IMR-90 (cell line): ENCODE data around the gene MCM3AP. TPM values are rescaled to one million over a fixed set of nuclear protein-coding genes. Genes with fewer than 3 reads are reported as not detected.

Experiments
- ATAC-seq: fragments of 200-7000 bp; cut with Tn5 transposase; 2 replicates; pipeline ENCODE4 v1.9.1; 2020; ENCODE audit warnings: low read depth, mild to moderate bottlenecking, moderate library complexity
- BruUV-seq: library from RNA; stranded (reverse); fragments of 400-500 nt; replicated peaks from 2 replicates; lab custom pipeline; 2021; lab: Mats Ljungman, UMichigan
- CTCF ChIA-PET: fragments of 300-600 bp; formaldehyde crosslinking; extraction: SDS; loops from one replicate; lab custom pipeline; 2021; ENCODE audit warnings: antibody characterized with exemption; lab: Yijun Ruan, JAX
- POLR2A ChIA-PET: fragments of 300-600 bp; sonication (Branson Sonifier 250); formaldehyde crosslinking; loops from one replicate; lab custom pipeline; 2022; ENCODE audit warnings: antibody characterized with exemption; ENCODE audit not compliant: unreplicated experiment; lab: Charles Lee
- DNase-seq: peaks from one replicate; pipeline ENCODE4 v3.0.0; 2013
- H2AFZ ChIP-seq: replicated peaks from 2 replicates; pipeline ENCODE3; 2013; ENCODE audit warnings: low read length, mild to moderate bottlenecking; ENCODE audit not compliant: poor library complexity
- H2AK5ac ChIP-seq: 2 replicates; pipeline ENCODE4 v1.6.1; 2013; ENCODE audit warnings: low read depth, low read length, inconsistent platforms
- H2AK9ac ChIP-seq: replicated peaks from 2 replicates; pipeline ENCODE3; 2013; ENCODE audit warnings: mild to moderate bottlenecking, low read depth, low read length, moderate library complexity; ENCODE audit not compliant: poor library complexity
- H2BK120ac ChIP-seq: 2 replicates; pipeline ENCODE4 v1.6.1; 2013; ENCODE audit warnings: low read depth, low read length, inconsistent platforms
- H2BK15ac ChIP-seq: 3 replicates; pipeline ENCODE4 v1.6.1; 2013; ENCODE audit warnings: low read depth, low read length, inconsistent platforms
- H2BK20ac ChIP-seq: 2 replicates; pipeline ENCODE4 v1.6.1; 2013; ENCODE audit warnings: low read depth, mild to moderate bottlenecking, inconsistent platforms, low read length, moderate library complexity
- H2BK5ac ChIP-seq: 2 replicates; pipeline ENCODE4 v1.6.1; 2013; ENCODE audit warnings: mild to moderate bottlenecking, low read depth, low read length, inconsistent platforms; ENCODE audit not compliant: poor library complexity, severe bottlenecking
- H3K14ac ChIP-seq: replicated peaks from 2 replicates; pipeline ENCODE4 v1.6.1; 2013; ENCODE audit warnings: low read depth, low read length, inconsistent platforms
- H3K18ac ChIP-seq: 2 replicates; pipeline ENCODE4 v1.6.1; 2013; ENCODE audit warnings: low read depth, low read length, control low read depth
- H3K23ac ChIP-seq: 2 replicates; pipeline ENCODE4 v1.6.1; 2013; ENCODE audit warnings: low read depth, low read length, inconsistent platforms
- H3K27ac ChIP-seq: 2 replicates; pipeline ENCODE4 v1.5.1; 2013; ENCODE audit warnings: mild to moderate bottlenecking, control low read depth, low read length; ENCODE audit not compliant: insufficient read depth
- H3K27me3 ChIP-seq: 2 replicates; pipeline ENCODE4 v1.6.1; 2013; ENCODE audit warnings: low read length; ENCODE audit not compliant: control insufficient read depth, insufficient read depth
- H3K36me3 ChIP-seq: 2 replicates; pipeline ENCODE4 v1.6.1; 2013; ENCODE audit warnings: low read length, mixed read lengths; ENCODE audit not compliant: control insufficient read depth, insufficient read depth
- H3K4ac ChIP-seq: 2 replicates; pipeline ENCODE4 v1.6.1; 2013; ENCODE audit warnings: low read depth, low read length, inconsistent platforms
- H3K4me1 ChIP-seq: 2 replicates; pipeline ENCODE4 v1.6.1; 2013; ENCODE audit warnings: low read length, mixed read lengths; ENCODE audit not compliant: control insufficient read depth, insufficient read depth
- H3K4me2 ChIP-seq: 2 replicates; pipeline ENCODE4 v1.6.1; 2013; ENCODE audit warnings: low read depth, mild to moderate bottlenecking, control low read depth, low read length, moderate library complexity
- H3K4me3 ChIP-seq: 2 replicates; pipeline ENCODE4 v1.5.1; 2013; ENCODE audit warnings: low read depth, mild to moderate bottlenecking, control low read depth, low read length, moderate library complexity; ENCODE audit not compliant: insufficient read depth
- H3K56ac ChIP-seq: 2 replicates; pipeline ENCODE4 v1.6.1; 2013; ENCODE audit warnings: low read length, inconsistent platforms; ENCODE audit not compliant: insufficient read depth; ENCODE audit errors: extremely low read depth
- H3K79me1 ChIP-seq, 2 experiments: 2 replicates each; pipeline ENCODE4 v1.6.1; 2013; ENCODE audit warnings: low read length in 2 of 2, inconsistent platforms in 1 of 2, low read depth in 1 of 2
- H3K9ac ChIP-seq: 2 replicates; pipeline ENCODE4 v1.6.1; 2013; ENCODE audit warnings: low read depth, low read length, control low read depth
- H3K9me1 ChIP-seq: 2 replicates; pipeline ENCODE4 v1.6.1; 2013; ENCODE audit warnings: low read length, inconsistent platforms; ENCODE audit not compliant: insufficient read depth
- H3K9me3 ChIP-seq: 2 replicates; pipeline ENCODE4 v1.6.1; 2013; ENCODE audit warnings: low read length; ENCODE audit not compliant: control insufficient read depth, insufficient read depth
- H4K20me1 ChIP-seq: 2 replicates; pipeline ENCODE4 v1.6.1; 2013; ENCODE audit warnings: low read length, inconsistent platforms; ENCODE audit not compliant: insufficient read depth
- H4K5ac ChIP-seq: 2 replicates; pipeline ENCODE4 v1.6.1; 2013; ENCODE audit warnings: mild to moderate bottlenecking, low read depth, low read length, control low read depth
- H4K8ac ChIP-seq, 2 experiments: 2 replicates each; pipeline ENCODE4 v1.6.1; 2013; ENCODE audit warnings: low read depth in 2 of 2, low read length in 2 of 2, control low read depth in 1 of 2, inconsistent platforms in 1 of 2
- H4K91ac ChIP-seq: 2 replicates; pipeline ENCODE4 v1.6.1; 2013; ENCODE audit warnings: low read depth, low read length, inconsistent platforms; ENCODE audit not compliant: insufficient read depth
- MAFK ChIP-seq: IDR thresholded peaks from 2 replicates; pipeline ENCODE4 v1.6.1; 2012; ENCODE audit warnings: low read depth, low read length, improper control_type of control experiment
- RCOR1 ChIP-seq: IDR thresholded peaks from 2 replicates; pipeline ENCODE4 v1.6.1; 2012; ENCODE audit warnings: mild to moderate bottlenecking, low read length, improper control_type of control experiment; ENCODE audit not compliant: insufficient replicate concordance
- USF2 ChIP-seq: fragments of 150-350 bp; IDR thresholded peaks from 2 replicates; pipeline ENCODE4 v1.6.1; 2017; ENCODE audit warnings: mild to moderate bottlenecking, antibody characterized with exemption, low read length, low read depth
- WGBS, 2 experiments: methylation state at CpG; one replicate each; pipeline versions ENCODE4 v1.1.5 to v1.1.7; 2013; ENCODE audit warnings: missing lambda C conversion rate in 2 of 2; ENCODE audit not compliant: insufficient read length in 1 of 2; ENCODE audit errors: extremely low coverage in 2 of 2; 5-methylcytosine and 5-hydroxymethylcytosine counted together
- dilution Hi-C: fragments of 300-500 bp; cut with HindIII; formaldehyde crosslinking; loops from one replicate; pipeline ENCODE4 v1.14.3; 2018; ENCODE audit warnings: low sequenced_read_pairs; ENCODE audit not compliant: unreplicated experiment
- in situ Hi-C: fragments of 300-500 bp; cut with MboI; formaldehyde crosslinking; loops from 3 replicates; pipeline ENCODE4 v1.14.3; 2019; ENCODE audit warnings: low sequenced_read_pairs, inconsistent platforms, mixed read lengths
- intact Hi-C: fragments of 100-400 bp; cut with micrococcal nuclease; formaldehyde crosslinking; loops from 2 replicates; pipeline ENCODE4 v1.10.0; 2022
- polyA plus RNA-seq, 3 experiments: library from polyadenylated mRNA; depleted of rRNA; stranded (reverse); fragments of >200 nt; gene quantifications; 2 replicates each; pipeline ENCODE4 v1.2.3, GENCODE V29; 2012; ENCODE audit warnings: low replicate concordance in 1 of 3
- total RNA-seq: library from RNA; depleted of rRNA; stranded (reverse); fragments of >200 nt; gene quantifications from 2 replicates; pipeline ENCODE4 v1.2.3, GENCODE V29; 2012

MCM3AP gene
- total and polyA plus RNA-seq, 2 of the 4 experiments (the other 2 are of a cell fraction), result 46.5 to 63.1 TPM

- H3K27me3 ChIP-seq, result no peaks in the 10 kb centered on the region
- no peaks in the 10 kb centered on the region; a peak in 1 of 4 replicates for H3K79me1 ChIP-seq
- in situ Hi-C loops, result no loop called here
- H2BK20ac ChIP-seq, result no peak overlapping the region
- H3K9ac ChIP-seq, result no peak overlapping the region
- no peaks in the 10 kb centered on the region for H4K20me1 ChIP-seq
- H2BK15ac ChIP-seq, result no peak overlapping the region
- peaks cover 29% of the 10 kb centered on the region for H3K36me3 ChIP-seq
- no peak overlapping the region for H2BK120ac ChIP-seq
- peak; percentile 4; the same call in 1 of the 2 replicates for ATAC-seq
- H4K8ac ChIP-seq, result no peak overlapping the region
- no peak overlapping the region for H3K23ac ChIP-seq
- peak overlapping the region; percentile 6; the same call in 1 of the 2 replicates for H3K18ac ChIP-seq
- intact Hi-C loops, result no loop called here
- DNase-seq, result no peak
- peaks cover 26% of the 10 kb centered on the region for H3K4me1 ChIP-seq
- CTCF ChIA-PET, result no interaction called here
- H3K9me1 ChIP-seq, result peaks cover 27% of the 10 kb centered on the region
- H3K4ac ChIP-seq, result no peak overlapping the region
- H4K5ac ChIP-seq, result no peak overlapping the region; the same call in 1 of the 2 replicates
- no TSS peak for BruUV-seq
- POLR2A ChIA-PET, result no interaction called here
- 94% methylated on average over 7 of the region's 15 CpGs; no CpG with 5 or more reads in 1 of the 2 experiments for WGBS, 2 experiments
- H2AK5ac ChIP-seq, result no peak overlapping the region; the same call in none of the 2 replicates
- no peak overlapping the region for H3K4me2 ChIP-seq
- dilution Hi-C loops, result no loop called here
- peak overlapping the region; percentile 17 for H2BK5ac ChIP-seq
- H4K91ac ChIP-seq, result no peak overlapping the region
- no peak overlapping the region for H3K14ac ChIP-seq
- H3K9me3 ChIP-seq, result no peaks in the 10 kb centered on the region
- no peak overlapping the region for H3K56ac ChIP-seq
- TF ChIP-seq MAFK (no peak), RCOR1 (no peak), USF2 (no peak)
- no peak overlapping the region for H2AK9ac ChIP-seq
- H3K4me3 ChIP-seq, result no peak overlapping the region
- peak overlapping the region; percentile 58; the same call in 1 of the 2 replicates for H3K27ac ChIP-seq
- no peak overlapping the region for H2AFZ ChIP-seq
Observed at GRCh38 chr21:46190491-46191131, 94.8 kb downstream of the MCM3AP start.
